ENCODE measurements around the gene ERGIC1.
"Not testable (repeated sequence)": the region's sequence is repeated elsewhere in the genome, so short reads cannot be mapped to it uniquely, and the experiment has no call there.

ERGIC1 gene

DNA sequence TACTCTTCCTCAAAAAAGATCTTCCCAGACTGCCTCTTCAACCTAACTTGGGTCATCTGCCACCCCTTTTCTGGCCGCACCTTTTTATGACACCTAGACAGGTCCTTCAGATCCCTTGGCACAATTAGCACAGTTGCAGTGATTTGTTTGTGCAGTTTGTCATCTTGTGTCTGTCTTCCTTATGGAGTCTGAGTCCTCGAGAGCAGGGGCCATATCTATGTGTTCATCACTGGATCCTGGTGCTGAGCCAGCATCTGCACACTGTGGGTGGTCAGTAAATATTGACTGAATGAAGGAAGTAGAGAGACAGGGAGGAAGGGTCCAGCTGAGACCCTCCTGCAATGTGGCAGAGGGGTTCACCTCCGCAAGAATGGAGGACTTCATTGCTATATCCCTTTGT, 14.4 kb downstream of the ERGIC1 start:
- Mint-ChIP-seq H3K4me1 (peaks cover 70% of the 10 kb centered on the region), H3K9me3 (no peaks in the 10 kb centered on the region), H3K36me3 (ENCODE audit: insufficient read depth) (peaks cover 3% of the 10 kb centered on the region), H3K4me3 (no peak overlapping the region), H3K27ac (ENCODE audit: low read depth) (peak overlapping the region; percentile 63), H3K27me3 (no peaks in the 10 kb centered on the region)
- DNase-seq (ENCODE audit: low spot score in 2 of 2), result no peak
- ATAC-seq (replicated peaks; ENCODE audit: extremely low read depth, poor library complexity, severe bottlenecking), result no peak

DNA sequence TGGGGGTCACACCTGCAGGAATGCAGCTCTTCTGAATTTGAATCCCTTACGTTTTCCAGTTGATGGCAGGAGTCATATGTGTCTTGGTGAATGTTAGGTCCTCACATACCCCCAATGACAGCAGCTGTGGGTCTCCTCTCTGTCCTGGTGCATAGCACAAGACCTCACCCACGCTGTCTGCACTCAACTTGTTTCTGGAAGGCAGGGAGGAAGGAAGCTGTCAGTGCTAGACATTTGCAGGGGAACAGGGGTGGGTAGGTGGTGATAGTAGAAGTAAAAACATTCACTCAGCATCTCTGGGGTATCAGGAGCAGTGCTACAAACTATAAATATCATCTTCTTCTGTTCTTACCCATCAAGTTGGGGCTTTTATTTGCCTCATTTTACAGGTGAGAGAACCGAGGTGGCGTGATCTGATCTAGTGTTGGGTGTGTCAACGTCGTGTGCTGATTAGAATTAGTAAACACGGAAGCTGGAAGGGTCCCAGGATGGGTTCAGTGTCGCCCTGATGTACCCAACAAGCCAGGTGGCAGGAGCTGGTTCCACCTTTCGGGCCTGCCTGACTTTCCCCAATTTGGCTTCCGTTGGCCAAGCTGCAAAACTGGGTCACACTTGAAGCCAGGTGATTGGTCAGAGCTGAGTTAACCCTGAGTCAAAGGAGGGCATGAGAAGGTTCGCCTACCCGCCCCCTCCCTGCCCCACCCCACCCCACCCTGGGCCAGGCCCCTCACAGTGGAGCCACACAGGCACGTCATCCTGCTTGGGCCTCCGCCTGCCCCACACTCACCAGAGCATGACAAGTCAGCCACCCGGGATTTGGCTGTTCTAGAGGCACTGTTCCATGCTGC, 15.8 kb downstream of the ERGIC1 start:
- Mint-ChIP-seq H3K9me3 (no peaks in the 10 kb centered on the region), H3K36me3 (ENCODE audit: insufficient read depth) (peaks cover 6% of the 10 kb centered on the region), H3K4me3 (no peak overlapping the region), H3K27me3 (no peaks in the 10 kb centered on the region), H3K27ac (ENCODE audit: low read depth) (peak overlapping the region; percentile 63), H3K4me1 (peaks cover 74% of the 10 kb centered on the region)
- no peak for DNase-seq (ENCODE audit: low spot score in 2 of 2)
- ATAC-seq (replicated peaks; ENCODE audit: extremely low read depth, poor library complexity, severe bottlenecking), result no peak

DNA sequence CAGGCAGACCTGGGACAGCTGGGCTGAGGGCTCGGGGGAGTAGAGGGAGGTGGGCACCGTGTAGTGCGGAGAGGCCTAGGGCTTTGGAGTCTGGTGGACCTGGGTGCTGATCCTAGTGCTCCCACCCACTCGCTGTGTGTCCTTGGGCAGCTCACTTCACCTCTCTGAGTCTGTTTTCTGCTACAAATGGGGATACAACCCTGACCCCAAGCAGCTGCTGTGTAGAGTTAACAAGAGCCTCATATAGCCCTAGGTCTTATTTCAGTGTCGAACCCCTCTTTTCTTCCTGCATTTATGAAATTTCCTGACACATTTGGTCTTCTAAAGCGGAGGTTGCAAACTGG, 16.4 kb downstream of the ERGIC1 start:
- Mint-ChIP-seq H3K9me3 (no peaks in the 10 kb centered on the region), H3K4me3 (no peak overlapping the region), H3K4me1 (peaks cover 74% of the 10 kb centered on the region), H3K27ac (ENCODE audit: low read depth) (no peak overlapping the region), H3K27me3 (no peaks in the 10 kb centered on the region), H3K36me3 (ENCODE audit: insufficient read depth) (peaks cover 6% of the 10 kb centered on the region)
- ATAC-seq (replicated peaks; ENCODE audit: extremely low read depth, poor library complexity, severe bottlenecking) (no peak), DNase-seq (ENCODE audit: low spot score in 2 of 2) (no peak)

DNA sequence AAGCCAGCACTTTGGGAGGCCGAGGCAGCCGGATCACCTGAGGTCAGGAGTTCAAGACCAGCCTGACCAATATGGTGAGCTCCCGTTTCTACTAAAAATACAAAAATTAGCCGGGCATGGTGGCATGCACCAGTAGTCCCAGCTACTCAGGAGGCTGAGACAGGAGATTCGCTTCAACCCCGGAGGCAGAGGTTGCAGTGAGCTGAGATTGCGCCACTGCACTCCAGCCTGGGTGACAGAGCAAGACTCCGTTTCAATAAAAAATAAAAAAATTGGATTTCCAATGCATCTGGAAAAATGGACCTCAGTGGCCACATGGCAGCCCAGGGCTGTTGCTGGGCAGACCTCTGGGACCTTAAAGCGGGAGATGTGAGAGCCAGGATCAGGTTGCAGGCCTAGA, 17.2 kb downstream of the ERGIC1 start:
- not testable (repeated sequence) for H3K36me3 Mint-ChIP-seq (ENCODE audit: insufficient read depth); H3K4me3 Mint-ChIP-seq; H3K9me3 Mint-ChIP-seq; H3K27me3 Mint-ChIP-seq; DNase-seq (ENCODE audit: low spot score in 2 of 2); ATAC-seq (replicated peaks; ENCODE audit: extremely low read depth, poor library complexity, severe bottlenecking)
- Mint-ChIP-seq H3K27ac (ENCODE audit: low read depth) (peak overlapping the region; percentile 89), H3K4me1 (peaks cover 70% of the 10 kb centered on the region)

DNA sequence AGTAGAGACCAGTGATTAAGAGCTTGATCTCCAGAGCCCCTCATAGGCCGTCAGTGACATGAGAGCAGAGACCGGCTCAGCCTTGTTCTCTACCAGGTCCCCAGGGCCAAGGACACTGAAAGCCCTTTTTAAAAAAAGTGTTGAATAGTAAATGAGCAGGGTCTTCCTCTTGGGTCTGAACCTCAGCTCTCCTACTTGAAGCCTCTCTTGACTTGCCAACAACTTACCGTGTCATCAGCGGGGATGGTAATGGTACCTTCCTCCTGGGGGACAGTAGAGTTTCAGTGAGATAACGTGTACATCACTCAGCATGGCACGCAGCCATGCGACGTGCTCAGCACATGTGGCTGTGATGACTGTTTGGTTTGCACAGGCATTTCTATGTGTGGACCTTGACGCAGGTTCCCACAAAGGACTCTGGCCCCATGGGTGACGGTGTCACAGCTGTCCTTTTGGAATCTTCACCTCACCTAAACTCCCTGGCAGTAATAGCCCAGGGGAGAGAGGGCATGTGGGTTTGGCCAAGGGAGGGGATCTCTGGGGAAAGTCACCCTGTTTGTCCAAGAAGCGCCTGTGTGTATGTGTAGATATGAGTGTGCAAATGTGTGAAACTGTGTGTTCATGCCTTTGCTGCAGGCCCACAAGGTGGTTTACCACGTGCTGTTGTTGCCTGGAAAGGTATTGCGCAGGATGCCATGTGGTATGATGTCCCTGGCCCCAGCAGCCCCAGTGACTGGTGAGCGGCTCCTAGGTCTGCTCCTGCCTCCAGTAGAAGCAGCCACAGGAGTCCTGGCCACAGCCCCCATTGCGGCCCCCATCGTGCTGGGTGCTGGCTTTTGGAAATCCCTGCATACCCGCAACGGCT, 18.7 kb downstream of the ERGIC1 start:
- Mint-ChIP-seq H3K27me3 (no peaks in the 10 kb centered on the region), H3K4me3 (no peak overlapping the region)

GRCh38 chr5:172853355-172853975, 19.4 kb downstream of the ERGIC1 start:
- Mint-ChIP-seq H3K9me3 (no peaks in the 10 kb centered on the region), H3K4me3 (no peak overlapping the region)

More for the DNA sequence above, 18.7 kb downstream of the ERGIC1 start:
- peaks cover 7% of the 10 kb centered on the region for H3K36me3 Mint-ChIP-seq (ENCODE audit: insufficient read depth)
- ATAC-seq (replicated peaks; ENCODE audit: extremely low read depth, poor library complexity, severe bottlenecking) (peak; percentile 43), DNase-seq (ENCODE audit: low spot score in 2 of 2) (no peak)
- no peaks in the 10 kb centered on the region for H3K9me3 Mint-ChIP-seq
- H3K27ac Mint-ChIP-seq (ENCODE audit: low read depth), result peak overlapping the region; percentile 89
- H3K4me1 Mint-ChIP-seq, result peaks cover 74% of the 10 kb centered on the region

DNA sequence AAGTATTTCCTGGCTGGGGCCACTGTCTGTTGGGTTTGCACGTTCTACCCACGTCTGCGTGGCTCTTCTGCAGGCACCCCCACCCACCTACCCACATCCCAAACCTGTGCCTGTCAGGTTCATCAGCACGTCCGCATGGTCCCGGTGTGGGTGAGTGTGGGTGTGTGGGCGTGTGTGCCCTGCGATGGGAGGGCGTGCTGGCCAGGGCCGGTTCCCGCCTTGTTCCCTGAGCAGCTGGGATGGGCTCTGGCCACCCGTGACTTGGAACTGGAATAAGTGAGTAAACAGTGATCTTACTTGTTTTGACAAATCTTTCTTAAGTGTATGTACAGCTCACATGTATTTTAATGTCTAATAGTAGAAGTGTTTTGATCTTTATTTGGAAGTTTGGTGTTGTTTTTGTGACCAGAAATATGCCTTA, 20.4 kb downstream of the ERGIC1 start:
- H3K4me3 Mint-ChIP-seq, result peak overlapping the region; percentile 11
- H3K36me3 Mint-ChIP-seq (ENCODE audit: insufficient read depth), result peaks cover 7% of the 10 kb centered on the region
- peak in 1 of 2 donors; percentile 61 for DNase-seq (ENCODE audit: low spot score in 2 of 2)

More at GRCh38 chr5:172853355-172853975, 19.4 kb downstream of the ERGIC1 start:
- DNase-seq (ENCODE audit: low spot score in 2 of 2) (no peak), ATAC-seq (replicated peaks; ENCODE audit: extremely low read depth, poor library complexity, severe bottlenecking) (no peak)
- H3K36me3 Mint-ChIP-seq (ENCODE audit: insufficient read depth), result peaks cover 7% of the 10 kb centered on the region
- H3K27ac Mint-ChIP-seq (ENCODE audit: low read depth), result peak overlapping the region; percentile 89
- no peaks in the 10 kb centered on the region for H3K27me3 Mint-ChIP-seq
- peaks cover 71% of the 10 kb centered on the region for H3K4me1 Mint-ChIP-seq

GRCh38 chr5:172854971-172855370, 20.9 kb downstream of the ERGIC1 start:
- Mint-ChIP-seq H3K9me3 (no peaks in the 10 kb centered on the region), H3K4me3 (peak overlapping the region; percentile 11), H3K36me3 (ENCODE audit: insufficient read depth) (peaks cover 9% of the 10 kb centered on the region), H3K4me1 (peaks cover 58% of the 10 kb centered on the region), H3K27me3 (no peaks in the 10 kb centered on the region), H3K27ac (ENCODE audit: low read depth) (peak overlapping the region; percentile 89)
- DNase-seq (ENCODE audit: low spot score in 2 of 2) (no peak), ATAC-seq (replicated peaks; ENCODE audit: extremely low read depth, poor library complexity, severe bottlenecking) (no peak)

More for the DNA sequence above, 20.4 kb downstream of the ERGIC1 start:
- Mint-ChIP-seq H3K27ac (ENCODE audit: low read depth) (peak overlapping the region; percentile 89), H3K9me3 (no peaks in the 10 kb centered on the region), H3K27me3 (no peaks in the 10 kb centered on the region), H3K4me1 (peaks cover 61% of the 10 kb centered on the region)
- peak; percentile 89 for ATAC-seq (replicated peaks; ENCODE audit: extremely low read depth, poor library complexity, severe bottlenecking)

DNA sequence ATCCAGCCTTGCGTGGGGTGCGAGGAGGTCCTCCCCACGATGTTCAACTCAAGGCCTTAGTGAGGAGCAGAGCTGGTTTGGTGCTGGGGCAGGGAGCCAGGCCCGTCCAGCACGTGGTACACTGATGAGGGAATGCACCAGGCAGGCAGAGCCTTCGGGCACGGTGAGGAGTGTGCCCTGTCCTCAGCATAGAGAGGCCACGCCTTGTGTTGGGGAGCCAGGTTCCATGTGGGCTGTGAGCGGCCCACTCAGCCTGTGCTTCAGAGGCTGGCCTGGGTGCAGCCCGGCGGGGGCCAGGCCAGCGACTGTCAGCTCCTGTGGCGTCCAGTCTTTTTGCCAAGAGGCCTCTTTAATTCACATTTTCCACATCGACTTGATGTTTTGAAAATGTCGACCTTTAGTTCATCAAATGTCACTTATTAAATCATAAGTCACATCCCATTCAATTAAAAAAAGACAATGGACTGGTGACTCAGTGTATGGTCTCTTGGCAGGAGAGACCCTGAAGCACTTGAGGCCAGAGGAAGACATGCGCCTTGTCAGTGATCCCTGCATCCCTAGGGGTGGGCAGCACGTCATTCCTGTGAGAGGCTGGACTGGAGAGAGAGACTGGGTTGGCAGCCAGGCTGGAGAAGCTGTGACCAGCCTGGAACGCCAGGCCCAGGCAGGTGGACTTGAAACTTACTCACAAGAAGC, 21.7 kb downstream of the ERGIC1 start:
- DNase-seq (ENCODE audit: low spot score in 2 of 2) (no peak), ATAC-seq (replicated peaks; ENCODE audit: extremely low read depth, poor library complexity, severe bottlenecking) (no peak)
- peaks cover 65% of the 10 kb centered on the region for H3K4me1 Mint-ChIP-seq
- H3K27ac Mint-ChIP-seq (ENCODE audit: low read depth), result peak overlapping the region; percentile 32
- H3K36me3 Mint-ChIP-seq (ENCODE audit: insufficient read depth), result peaks cover 9% of the 10 kb centered on the region
- H3K27me3 Mint-ChIP-seq, result no peaks in the 10 kb centered on the region
- H3K9me3 Mint-ChIP-seq, result no peaks in the 10 kb centered on the region
- no peak overlapping the region for H3K4me3 Mint-ChIP-seq

DNA sequence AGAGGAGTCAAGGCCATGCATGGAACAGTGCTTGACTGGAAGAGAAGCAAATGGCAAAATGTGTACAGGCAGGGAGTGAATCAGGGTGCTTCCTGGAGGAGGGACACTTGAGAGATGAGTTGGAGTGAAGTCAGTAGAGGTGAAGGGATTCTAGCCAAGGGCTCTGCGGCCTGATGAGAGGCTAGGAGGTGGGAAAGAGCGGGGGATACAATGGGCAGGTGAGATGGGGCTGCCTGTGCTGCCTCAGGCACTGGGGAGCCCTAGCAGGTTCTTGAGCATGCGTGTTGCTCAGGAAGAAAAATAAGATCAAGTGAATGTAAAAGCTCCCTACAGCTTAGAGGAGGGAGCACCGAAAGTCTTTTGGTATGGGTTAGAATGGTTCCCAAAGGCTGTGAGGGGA, 22.3 kb downstream of the ERGIC1 start:
- H3K36me3 Mint-ChIP-seq (ENCODE audit: insufficient read depth), result peaks cover 9% of the 10 kb centered on the region
- H3K4me1 Mint-ChIP-seq, result peaks cover 70% of the 10 kb centered on the region
- H3K27ac Mint-ChIP-seq (ENCODE audit: low read depth), result peak overlapping the region; percentile 32

DNA sequence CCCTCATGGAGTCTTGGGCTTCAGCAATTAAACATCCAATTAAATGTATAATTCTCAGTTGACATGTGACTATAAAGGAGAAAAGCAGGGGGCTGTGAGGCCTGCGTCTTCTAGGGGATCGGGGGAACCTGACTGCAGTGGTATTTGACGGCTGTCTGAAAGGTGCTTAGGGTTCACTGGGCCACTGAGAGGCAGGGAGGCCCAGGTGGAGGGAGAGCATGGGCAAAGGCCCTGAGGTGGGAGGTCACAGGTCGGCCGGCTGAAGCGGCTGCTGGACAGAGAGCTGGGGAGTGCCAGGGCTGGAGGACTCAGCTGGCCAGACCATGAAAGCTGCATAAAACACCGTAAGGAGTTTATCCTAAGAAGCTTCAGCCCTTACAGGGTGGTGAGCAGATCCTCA, 23.9 kb downstream of the ERGIC1 start:
- H3K27ac Mint-ChIP-seq (ENCODE audit: low read depth), result no peak overlapping the region
- H3K4me1 Mint-ChIP-seq, result peaks cover 70% of the 10 kb centered on the region
- H3K36me3 Mint-ChIP-seq (ENCODE audit: insufficient read depth), result peaks cover 6% of the 10 kb centered on the region

More for the DNA sequence above, 22.3 kb downstream of the ERGIC1 start:
- Mint-ChIP-seq H3K4me3 (no peak overlapping the region), H3K9me3 (no peaks in the 10 kb centered on the region), H3K27me3 (no peaks in the 10 kb centered on the region)
- DNase-seq (ENCODE audit: low spot score in 2 of 2) (no peak), ATAC-seq (replicated peaks; ENCODE audit: extremely low read depth, poor library complexity, severe bottlenecking) (no peak)

GRCh38 chr5:172858511-172858989, 24.5 kb downstream of the ERGIC1 start:
- Mint-ChIP-seq H3K27me3 (no peaks in the 10 kb centered on the region), H3K36me3 (ENCODE audit: insufficient read depth) (peaks cover 6% of the 10 kb centered on the region), H3K4me1 (peaks cover 65% of the 10 kb centered on the region), H3K27ac (ENCODE audit: low read depth) (no peak overlapping the region), H3K9me3 (no peaks in the 10 kb centered on the region), H3K4me3 (no peak overlapping the region)
- DNase-seq (ENCODE audit: low spot score in 2 of 2) (no peak), ATAC-seq (replicated peaks; ENCODE audit: extremely low read depth, poor library complexity, severe bottlenecking) (no peak)

More for the DNA sequence above, 23.9 kb downstream of the ERGIC1 start:
- Mint-ChIP-seq H3K27me3 (no peaks in the 10 kb centered on the region), H3K4me3 (no peak overlapping the region), H3K9me3 (no peaks in the 10 kb centered on the region)
- DNase-seq (ENCODE audit: low spot score in 2 of 2) (no peak), ATAC-seq (replicated peaks; ENCODE audit: extremely low read depth, poor library complexity, severe bottlenecking) (no peak)

Measured in central memory CD8-positive, alpha-beta T cell (primary cell).